GM19351 (cell line): ENCODE data around the gene ASNSD1.

Source experiments
- ATAC-seq: cut with Tn5 transposase; IDR thresholded peaks from one replicate; pipeline ENCODE4 v1.9.1; 2021; ENCODE audit warnings: mild to moderate bottlenecking, moderate library complexity; ENCODE audit not compliant: unreplicated experiment

Gene ASNSD1

GRCh38 chr2:189661148-189661956 lies at the start of gene ASNSD1:
Gene ASNSD1, plus strand, starts transcription at chr2:189661459. Its CDS starts 4,674 bp downstream, at chr2:189666133.
- ATAC-seq: peak; percentile 90

GRCh38 chr2:189613077-189613636 lies 48.1 kb upstream of the ASNSD1 start:
- no peak for ATAC-seq

GRCh38 chr2:189613650-189614420 lies 47.4 kb upstream of the ASNSD1 start:
- ATAC-seq: no peak

GRCh38 chr2:189614585-189614984 lies 46.7 kb upstream of the ASNSD1 start:
- no peak for ATAC-seq

- no peak for ATAC-seq
Measured at GRCh38 chr2:189618197-189618596, 43.1 kb upstream of the ASNSD1 start.

GRCh38 chr2:189621781-189622180 lies 39.5 kb upstream of the ASNSD1 start:
- ATAC-seq: no peak

- no peak for ATAC-seq
Measured at GRCh38 chr2:189623049-189623448, 38.2 kb upstream of the ASNSD1 start.

- no peak for ATAC-seq
Measured at GRCh38 chr2:189624648-189625355, 36.5 kb upstream of the ASNSD1 start.

GRCh38 chr2:189625636-189626035 lies 35.6 kb upstream of the ASNSD1 start:
- ATAC-seq: no peak

GRCh38 chr2:189627789-189628188 lies 33.5 kb upstream of the ASNSD1 start:
- no peak for ATAC-seq

- ATAC-seq: no peak
Measured at GRCh38 chr2:189628817-189629530, 32.3 kb upstream of the ASNSD1 start.

- no peak for ATAC-seq
Measured at GRCh38 chr2:189629531-189630453, 31.5 kb upstream of the ASNSD1 start.

- no peak for ATAC-seq
Measured at GRCh38 chr2:189631849-189632248, 29.4 kb upstream of the ASNSD1 start.

GRCh38 chr2:189633392-189633811 lies 27.9 kb upstream of the ASNSD1 start:
- peak; percentile 49 for ATAC-seq

GRCh38 chr2:189635353-189635752 lies 25.9 kb upstream of the ASNSD1 start:
- no peak for ATAC-seq

- ATAC-seq: no peak
Measured at GRCh38 chr2:189638301-189639006, 22.8 kb upstream of the ASNSD1 start.

GRCh38 chr2:189639007-189639609 lies 22.2 kb upstream of the ASNSD1 start:
- no peak for ATAC-seq

- no peak for ATAC-seq
Measured at GRCh38 chr2:189641002-189641401, 20.3 kb upstream of the ASNSD1 start.
